Measurements from ENCODE around the gene OARD1.

The OARD1 gene

DNA sequence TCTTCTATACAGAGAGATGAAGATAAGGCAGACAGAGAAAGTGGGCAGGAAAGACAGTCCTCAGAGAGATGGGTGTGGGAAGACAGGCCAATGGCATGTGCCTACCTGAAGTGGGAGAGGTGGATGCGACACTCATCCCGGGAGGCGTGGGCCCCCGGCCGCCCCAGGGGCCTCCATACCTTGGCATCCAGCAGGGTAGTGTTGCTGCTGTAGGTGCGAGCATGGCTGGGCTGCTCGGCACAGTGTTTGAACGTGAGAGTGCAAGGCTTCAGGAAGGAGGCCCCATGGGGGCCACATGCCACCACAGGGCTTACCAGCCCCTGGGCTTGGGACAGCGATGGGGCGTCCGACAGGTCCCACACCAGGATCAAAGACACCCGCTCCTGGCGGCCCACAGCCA lies 38.4 kb downstream of the OARD1 start:
- TF ChIP-seq, protein P1, sequence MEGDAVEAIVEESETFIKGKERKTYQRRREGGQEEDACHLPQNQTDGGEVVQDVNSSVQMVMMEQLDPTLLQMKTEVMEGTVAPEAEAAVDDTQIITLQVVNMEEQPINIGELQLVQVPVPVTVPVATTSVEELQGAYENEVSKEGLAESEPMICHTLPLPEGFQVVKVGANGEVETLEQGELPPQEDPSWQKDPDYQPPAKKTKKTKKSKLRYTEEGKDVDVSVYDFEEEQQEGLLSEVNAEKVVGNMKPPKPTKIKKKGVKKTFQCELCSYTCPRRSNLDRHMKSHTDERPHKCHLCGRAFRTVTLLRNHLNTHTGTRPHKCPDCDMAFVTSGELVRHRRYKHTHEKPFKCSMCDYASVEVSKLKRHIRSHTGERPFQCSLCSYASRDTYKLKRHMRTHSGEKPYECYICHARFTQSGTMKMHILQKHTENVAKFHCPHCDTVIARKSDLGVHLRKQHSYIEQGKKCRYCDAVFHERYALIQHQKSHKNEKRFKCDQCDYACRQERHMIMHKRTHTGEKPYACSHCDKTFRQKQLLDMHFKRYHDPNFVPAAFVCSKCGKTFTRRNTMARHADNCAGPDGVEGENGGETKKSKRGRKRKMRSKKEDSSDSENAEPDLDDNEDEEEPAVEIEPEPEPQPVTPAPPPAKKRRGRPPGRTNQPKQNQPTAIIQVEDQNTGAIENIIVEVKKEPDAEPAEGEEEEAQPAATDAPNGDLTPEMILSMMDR (IDR thresholded peaks at IDR 0.05; ENCODE audit: control insufficient read depth, insufficient read depth, low read depth, low read length, missing control alignments): no peak
- DNase-seq (ENCODE audit: low read depth): no peak
- no peak overlapping the region for H3K4me3 ChIP-seq (ENCODE audit: control insufficient read depth, low read depth, low read length)

DNA sequence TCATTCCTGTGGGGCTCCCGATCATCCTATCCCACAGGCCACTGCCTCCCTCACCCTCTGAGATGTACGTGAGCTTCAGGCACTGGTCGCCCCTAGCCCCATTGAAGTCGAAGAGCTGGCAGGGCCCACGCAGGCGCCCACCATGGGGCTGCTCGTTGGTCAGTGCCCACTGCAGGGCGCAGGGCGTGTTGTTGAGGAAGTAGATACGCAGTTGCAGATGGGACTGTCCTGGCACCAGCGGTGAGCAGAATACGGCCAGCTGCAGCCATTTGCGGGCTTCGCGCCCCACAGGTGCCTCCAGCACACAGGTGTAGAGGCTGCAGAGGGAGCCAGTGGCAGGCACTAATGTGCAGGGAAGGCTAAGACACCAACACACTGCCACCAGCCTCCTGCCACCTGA lies 39.3 kb downstream of the OARD1 start:
- DNase-seq (ENCODE audit: low read depth): no peak
- no peak overlapping the region for H3K4me3 ChIP-seq (ENCODE audit: control insufficient read depth, low read depth, low read length)
- TF ChIP-seq, protein P1 (IDR thresholded peaks at IDR 0.05; ENCODE audit: control insufficient read depth, insufficient read depth, low read depth, low read length, missing control alignments): no peak

DNA sequence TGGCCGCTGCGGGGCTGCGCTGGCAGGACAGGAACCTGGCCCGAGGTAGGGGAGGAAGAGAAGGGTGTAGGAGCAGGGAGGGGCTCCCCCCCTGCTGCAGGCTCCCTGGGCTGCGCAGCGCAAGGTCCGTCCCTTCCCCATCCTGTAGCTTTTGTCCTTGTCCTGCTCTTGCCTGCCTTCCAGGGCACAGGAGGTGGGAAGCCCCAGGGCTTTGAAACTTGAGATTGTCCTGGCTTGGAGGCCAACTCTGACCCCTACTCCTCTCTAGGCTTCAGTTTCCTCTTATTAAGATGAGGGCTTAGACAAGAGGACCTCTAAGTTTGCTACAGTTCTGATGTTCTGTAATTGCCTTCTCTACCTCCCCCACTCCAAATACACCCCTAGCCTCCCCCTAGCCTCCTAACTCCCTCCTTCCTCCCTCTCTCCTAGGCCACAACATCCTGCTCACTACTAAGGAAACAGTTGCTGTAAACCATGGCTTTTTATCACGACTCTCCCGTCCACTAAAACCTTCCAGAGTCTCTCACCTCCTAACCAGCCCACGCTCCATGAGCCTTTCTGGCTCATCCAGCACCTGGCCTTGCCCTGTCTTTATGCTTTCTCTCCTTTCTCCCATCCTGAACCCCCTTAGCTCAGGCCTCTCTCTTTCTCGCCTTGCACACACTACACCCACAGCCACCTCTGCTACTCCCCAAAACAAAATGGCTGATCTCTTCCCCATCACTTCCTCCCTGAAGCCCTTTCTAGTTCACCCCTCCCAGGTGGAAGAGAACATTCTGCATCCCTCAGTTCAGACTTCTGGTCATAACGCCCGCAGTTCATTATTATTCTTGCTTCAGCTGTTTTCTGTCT lies 43.4 kb downstream of the OARD1 start:
- TF ChIP-seq, protein P1 (IDR thresholded peaks at IDR 0.05; ENCODE audit: control insufficient read depth, insufficient read depth, low read depth, low read length, missing control alignments): no peak
- peak overlapping the region; percentile 15 for H3K4me3 ChIP-seq (ENCODE audit: control insufficient read depth, low read depth, low read length)
- DNase-seq (ENCODE audit: low read depth): no peak

- TF ChIP-seq, protein P1 (IDR thresholded peaks at IDR 0.05; ENCODE audit: control insufficient read depth, insufficient read depth, low read depth, low read length, missing control alignments): peak; percentile 88
- H3K4me3 ChIP-seq (ENCODE audit: control insufficient read depth, low read depth, low read length): peak overlapping the region; percentile 15
- no peak for DNase-seq (ENCODE audit: low read depth)
Observed at GRCh38 chr6:41027799-41028560, 44.2 kb downstream of the OARD1 start.

DNA sequence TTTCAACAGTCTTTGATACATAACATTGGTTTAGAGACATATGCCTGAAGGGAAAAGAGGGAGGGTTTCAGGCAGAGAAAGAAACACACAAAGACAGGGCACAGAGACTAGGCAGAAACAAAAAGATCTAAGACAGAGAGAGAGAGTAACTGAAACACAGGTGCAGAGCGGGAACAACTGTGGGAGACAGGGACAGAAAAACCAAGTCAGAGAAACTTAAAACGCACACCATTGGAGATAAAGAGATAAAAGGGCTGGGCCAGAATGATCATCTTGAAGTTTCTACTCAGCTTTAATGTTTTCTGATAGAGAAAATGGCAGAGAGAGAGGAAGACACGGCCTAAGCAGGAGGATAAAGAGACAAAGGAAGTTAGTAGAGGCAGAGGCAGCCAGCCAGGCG lies 44.9 kb downstream of the OARD1 start:
- no peak for DNase-seq (ENCODE audit: low read depth)
- H3K4me3 ChIP-seq (ENCODE audit: control insufficient read depth, low read depth, low read length): no peak overlapping the region
- TF ChIP-seq, protein P1 (IDR thresholded peaks at IDR 0.05; ENCODE audit: control insufficient read depth, insufficient read depth, low read depth, low read length, missing control alignments): no peak

GRCh38 chr6:41025966-41026530 lies 46.1 kb downstream of the OARD1 start:
- TF ChIP-seq, protein P1 (IDR thresholded peaks at IDR 0.05; ENCODE audit: control insufficient read depth, insufficient read depth, low read depth, low read length, missing control alignments): no peak
- no peak for DNase-seq (ENCODE audit: low read depth)
- no peak overlapping the region for H3K4me3 ChIP-seq (ENCODE audit: control insufficient read depth, low read depth, low read length)

Measured in AG09309 (cell line).